COLO668 (cell line): Measurements from ENCODE around the gene LIPA.
"Not testable (repeated sequence)": the region's sequence is repeated elsewhere in the genome, so short reads cannot be mapped to it uniquely, and the experiment has no call there.

Source experiments
- DNase-seq: peaks from one replicate; lab custom pipeline; 2025; ENCODE audit not compliant: unreplicated experiment; lab: John Stamatoyannopoulos, UW

The LIPA gene

GRCh38 chr10:89251409-89252224, at the start of gene LIPA:
TSS of gene LIPA (minus strand) at chr10:89251775. CDS start at chr10:89247648, 4,127 bp downstream.
- DNase-seq, result peak; percentile 88

GRCh38 chr10:89301232-89301631, 49.7 kb upstream of the LIPA start:
- no peak for DNase-seq

GRCh38 chr10:89299031-89299430, 47.5 kb upstream of the LIPA start:
- DNase-seq, result no peak

GRCh38 chr10:89297791-89298190, 46.2 kb upstream of the LIPA start:
- DNase-seq, result no peak

- DNase-seq, result no peak
Observed at GRCh38 chr10:89297356-89297755, 45.8 kb upstream of the LIPA start.

- DNase-seq, result no peak
Observed at GRCh38 chr10:89296220-89296648, 44.7 kb upstream of the LIPA start.

GRCh38 chr10:89295597-89295996, 44.0 kb upstream of the LIPA start:
- DNase-seq, result no peak

- no peak for DNase-seq
Observed at GRCh38 chr10:89294721-89295239, 43.2 kb upstream of the LIPA start.

- DNase-seq, result not testable (repeated sequence)
Observed at GRCh38 chr10:89285303-89285702, 33.7 kb upstream of the LIPA start.

GRCh38 chr10:89284711-89285110, 33.1 kb upstream of the LIPA start:
- DNase-seq, result not testable (repeated sequence)

- no peak for DNase-seq
Observed at GRCh38 chr10:89283936-89284475, 32.4 kb upstream of the LIPA start.

- no peak for DNase-seq
Observed at GRCh38 chr10:89283025-89283935, 31.7 kb upstream of the LIPA start.

- DNase-seq, result no peak
Observed at GRCh38 chr10:89281606-89282395, 30.2 kb upstream of the LIPA start.

GRCh38 chr10:89280508-89280907, 28.9 kb upstream of the LIPA start:
- no peak for DNase-seq

GRCh38 chr10:89279421-89279869, 27.9 kb upstream of the LIPA start:
- DNase-seq, result no peak

GRCh38 chr10:89278900-89279392, 27.4 kb upstream of the LIPA start:
- no peak for DNase-seq

GRCh38 chr10:89278034-89278535, 26.5 kb upstream of the LIPA start:
- DNase-seq, result no peak

- DNase-seq, result no peak
Observed at GRCh38 chr10:89275383-89275782, 23.8 kb upstream of the LIPA start.

- DNase-seq, result no peak
Observed at GRCh38 chr10:89274928-89275327, 23.4 kb upstream of the LIPA start.

GRCh38 chr10:89273680-89274079, 22.1 kb upstream of the LIPA start:
- no peak for DNase-seq
